ENCODE measurements around the gene AOC2. TPM values are rescaled to one million over a fixed set of nuclear protein-coding genes. Genes with fewer than 3 reads are reported as not detected.
"Not testable (repeated sequence)": the region's sequence is repeated elsewhere in the genome, so short reads cannot be mapped to it uniquely, and the experiment has no call there.

AOC2 gene
- total and polyA plus RNA-seq, 2 experiments from 2014 or later, result 1.1 to 1.3 TPM

DNA sequence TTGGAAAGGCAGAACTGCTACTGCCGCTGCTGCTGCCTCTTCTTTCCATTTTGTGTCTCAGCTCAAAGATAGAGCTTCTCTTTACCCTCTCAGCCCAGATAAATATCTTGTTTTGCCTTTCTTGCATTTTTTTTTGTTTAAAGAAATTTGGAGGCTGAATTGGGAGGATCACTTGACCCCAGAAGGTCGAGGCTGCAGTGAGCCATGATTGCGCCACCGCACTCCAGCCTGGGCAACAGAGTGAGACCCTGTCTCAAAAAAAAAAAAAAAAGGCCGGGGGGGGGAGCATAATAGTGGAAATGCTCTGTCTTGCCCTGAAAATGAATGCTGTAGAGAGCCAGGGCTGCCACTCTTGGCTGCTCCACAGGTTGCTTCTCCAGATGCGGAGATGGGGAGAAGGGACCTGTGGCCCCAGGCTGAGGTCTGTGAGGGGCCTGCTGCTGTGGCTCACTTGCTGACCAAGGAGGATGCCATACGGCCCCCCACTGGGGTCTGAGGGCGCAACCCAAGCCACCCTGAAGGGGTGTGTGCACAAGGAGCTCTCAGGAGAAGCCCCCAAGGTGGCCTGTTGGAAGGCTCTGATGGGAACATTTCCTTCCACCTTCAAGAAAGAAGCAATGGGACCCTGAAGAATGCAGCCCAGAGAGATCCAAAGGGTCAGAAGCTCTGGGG is 34.7 kb downstream of the AOC2 start:
- TF ChIP-seq, protein P1, sequence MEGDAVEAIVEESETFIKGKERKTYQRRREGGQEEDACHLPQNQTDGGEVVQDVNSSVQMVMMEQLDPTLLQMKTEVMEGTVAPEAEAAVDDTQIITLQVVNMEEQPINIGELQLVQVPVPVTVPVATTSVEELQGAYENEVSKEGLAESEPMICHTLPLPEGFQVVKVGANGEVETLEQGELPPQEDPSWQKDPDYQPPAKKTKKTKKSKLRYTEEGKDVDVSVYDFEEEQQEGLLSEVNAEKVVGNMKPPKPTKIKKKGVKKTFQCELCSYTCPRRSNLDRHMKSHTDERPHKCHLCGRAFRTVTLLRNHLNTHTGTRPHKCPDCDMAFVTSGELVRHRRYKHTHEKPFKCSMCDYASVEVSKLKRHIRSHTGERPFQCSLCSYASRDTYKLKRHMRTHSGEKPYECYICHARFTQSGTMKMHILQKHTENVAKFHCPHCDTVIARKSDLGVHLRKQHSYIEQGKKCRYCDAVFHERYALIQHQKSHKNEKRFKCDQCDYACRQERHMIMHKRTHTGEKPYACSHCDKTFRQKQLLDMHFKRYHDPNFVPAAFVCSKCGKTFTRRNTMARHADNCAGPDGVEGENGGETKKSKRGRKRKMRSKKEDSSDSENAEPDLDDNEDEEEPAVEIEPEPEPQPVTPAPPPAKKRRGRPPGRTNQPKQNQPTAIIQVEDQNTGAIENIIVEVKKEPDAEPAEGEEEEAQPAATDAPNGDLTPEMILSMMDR (IDR thresholded peaks at IDR 0.05; ENCODE audit: poor library complexity), result no peak
- TF ChIP-seq EZH2phosphoT487 (IDR thresholded peaks at IDR 0.05; ENCODE audit: low read depth, severe bottlenecking, unreplicated experiment), result no peak
- TF ChIP-seq EZH2 (IDR thresholded peaks at IDR 0.05; ENCODE audit: borderline replicate concordance), result no peak
- WGBS (ENCODE audit: low lambda C conversion rate, missing lambda C conversion rate), result 90% methylated on average over 8 of the region's 8 CpGs
- H3K27ac ChIP-seq, result no peak overlapping the region

DNA sequence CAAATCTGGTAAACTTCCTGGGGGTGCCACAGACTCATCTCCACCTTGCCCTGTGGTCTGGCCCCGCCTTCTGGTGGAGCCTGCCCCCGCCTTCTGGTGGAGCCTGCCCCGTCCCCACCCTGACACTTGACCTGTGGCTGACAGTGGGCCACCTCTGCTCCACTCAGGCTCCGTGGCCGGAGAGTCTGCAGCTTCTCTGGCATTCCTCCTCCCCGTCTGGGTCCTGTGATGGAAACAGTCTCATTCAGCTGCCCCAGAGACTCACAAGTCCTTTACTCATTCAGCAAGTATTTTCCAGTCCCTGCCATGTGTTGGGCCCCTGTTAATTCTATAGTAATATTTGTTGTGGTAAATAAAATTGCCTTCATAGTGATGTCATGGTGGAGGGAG is 35.2 kb downstream of the AOC2 start:
- no peak overlapping the region for H3K27ac ChIP-seq

More for the DNA sequence above, 34.7 kb downstream of the AOC2 start:
- Histone ChIP-seq H3K36me3 (replicated peaks; ENCODE audit: insufficient read depth, low read depth) (no peaks in the 10 kb centered on the region), H3K9me2 (replicated peaks; ENCODE audit: insufficient read depth) (no peaks in the 10 kb centered on the region), H3K4me3 (no peak overlapping the region), H3K4me1 (ENCODE audit: insufficient read depth) (no peaks in the 10 kb centered on the region), H2AFZ (no peak overlapping the region), H3K9me3 (ENCODE audit: low read depth) (no peaks in the 10 kb centered on the region), H3K79me2 (no peaks in the 10 kb centered on the region), H4K20me1 (ENCODE audit: insufficient read depth, poor library complexity, severe bottlenecking) (no peaks in the 10 kb centered on the region), H3K4me2 (no peak overlapping the region), H3K27me3 (peaks cover 9% of the 10 kb centered on the region)
- DNase-seq (ENCODE audit: low spot score), result no peak

DNA sequence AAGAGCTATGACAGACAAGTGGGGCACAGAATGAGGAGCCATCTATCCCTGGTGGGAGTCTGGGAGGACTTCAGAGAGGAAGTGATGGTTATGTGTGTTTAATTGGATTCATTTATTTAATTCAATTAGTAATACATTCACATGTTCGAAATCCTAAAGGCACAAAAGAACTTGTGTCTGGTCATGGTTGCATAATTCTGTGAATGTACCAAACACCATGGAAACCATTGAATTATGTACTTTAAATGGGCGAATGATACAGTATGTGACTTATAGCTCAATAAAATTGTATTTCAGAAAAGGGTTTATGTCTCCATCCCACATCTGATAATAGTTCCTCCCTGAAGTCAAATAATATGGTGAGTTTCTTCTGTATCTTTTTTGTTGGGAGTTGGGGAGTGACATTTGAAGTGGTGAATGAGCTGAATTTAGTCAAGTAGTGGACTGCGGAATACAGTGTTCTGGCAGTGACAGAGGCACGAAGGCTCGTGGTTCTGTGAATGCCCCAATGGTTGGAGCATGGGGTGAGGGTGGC is 36.5 kb downstream of the AOC2 start:
- Histone ChIP-seq H3K9me3 (ENCODE audit: low read depth) (no peaks in the 10 kb centered on the region), H4K20me1 (ENCODE audit: insufficient read depth, poor library complexity, severe bottlenecking) (no peaks in the 10 kb centered on the region), H3K27ac (no peak overlapping the region), H3K4me3 (no peak overlapping the region), H3K4me1 (ENCODE audit: insufficient read depth) (no peaks in the 10 kb centered on the region), H3K9me2 (replicated peaks; ENCODE audit: insufficient read depth) (no peaks in the 10 kb centered on the region), H3K4me2 (no peak overlapping the region), H3K79me2 (no peaks in the 10 kb centered on the region), H2AFZ (no peak overlapping the region), H3K36me3 (replicated peaks; ENCODE audit: insufficient read depth, low read depth) (no peaks in the 10 kb centered on the region), H3K27me3 (peaks cover 9% of the 10 kb centered on the region)
- no peak for DNase-seq (ENCODE audit: low spot score)
- WGBS (ENCODE audit: low lambda C conversion rate, missing lambda C conversion rate), result 87% methylated on average over 5 of the region's 5 CpGs
- no peak for TF ChIP-seq EZH2 (IDR thresholded peaks at IDR 0.05; ENCODE audit: borderline replicate concordance)
- TF ChIP-seq, protein P1 (IDR thresholded peaks at IDR 0.05; ENCODE audit: poor library complexity), result no peak

More for the DNA sequence above, 35.2 kb downstream of the AOC2 start:
- Histone ChIP-seq H3K4me3 (no peak overlapping the region), H2AFZ (no peak overlapping the region), H3K4me2 (no peak overlapping the region), H3K79me2 (no peaks in the 10 kb centered on the region), H3K36me3 (replicated peaks; ENCODE audit: insufficient read depth, low read depth) (no peaks in the 10 kb centered on the region), H3K9me3 (ENCODE audit: low read depth) (no peaks in the 10 kb centered on the region), H3K9me2 (replicated peaks; ENCODE audit: insufficient read depth) (no peaks in the 10 kb centered on the region), H3K4me1 (ENCODE audit: insufficient read depth) (no peaks in the 10 kb centered on the region), H3K27me3 (peaks cover 9% of the 10 kb centered on the region), H4K20me1 (ENCODE audit: insufficient read depth, poor library complexity, severe bottlenecking) (no peaks in the 10 kb centered on the region)
- no peak for DNase-seq (ENCODE audit: low spot score)
- TF ChIP-seq EZH2 (IDR thresholded peaks at IDR 0.05; ENCODE audit: borderline replicate concordance) (no peak), EZH2phosphoT487 (IDR thresholded peaks at IDR 0.05; ENCODE audit: low read depth, severe bottlenecking, unreplicated experiment) (no peak)
- TF ChIP-seq, protein P1 (IDR thresholded peaks at IDR 0.05; ENCODE audit: poor library complexity), result no peak
- 70% methylated on average over 6 of the region's 6 CpGs for WGBS (ENCODE audit: low lambda C conversion rate, missing lambda C conversion rate)

DNA sequence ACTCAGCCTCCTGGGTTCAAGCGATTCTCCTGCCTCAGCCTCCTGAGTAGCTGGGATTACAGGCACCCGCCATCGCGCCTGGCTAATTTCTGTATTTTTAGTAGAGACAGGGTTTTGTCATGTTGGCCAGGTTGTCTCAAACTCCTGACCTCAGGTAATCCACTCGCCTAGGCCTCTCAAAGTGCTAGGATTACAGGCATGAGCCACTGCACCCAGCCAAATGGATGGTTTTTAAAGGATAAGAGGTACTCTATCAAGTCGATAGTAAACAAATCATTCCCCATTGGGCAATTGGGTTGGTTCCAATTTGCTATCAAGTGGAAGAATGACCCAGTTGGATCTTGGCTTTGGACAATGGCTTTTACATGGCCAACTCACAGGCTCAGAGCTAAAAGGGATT is 37.3 kb downstream of the AOC2 start:
- H3K9me2 ChIP-seq (replicated peaks; ENCODE audit: insufficient read depth); H3K4me2 ChIP-seq; H2AFZ ChIP-seq; H3K4me1 ChIP-seq (ENCODE audit: insufficient read depth); H3K27ac ChIP-seq; H3K9me3 ChIP-seq (ENCODE audit: low read depth); H3K79me2 ChIP-seq; DNase-seq (ENCODE audit: low spot score); H3K36me3 ChIP-seq (replicated peaks; ENCODE audit: insufficient read depth, low read depth); H3K4me3 ChIP-seq; H3K27me3 ChIP-seq; H4K20me1 ChIP-seq (ENCODE audit: insufficient read depth, poor library complexity, severe bottlenecking): not testable (repeated sequence)
- 96% methylated on average over 6 of the region's 6 CpGs for WGBS (ENCODE audit: low lambda C conversion rate, missing lambda C conversion rate)

Measured in hepatocyte (in vitro differentiated cells).